AG04450 (cell line): ENCODE data around the gene SH2D7. TPM values are rescaled to one million over a fixed set of nuclear protein-coding genes. Genes with fewer than 3 reads are reported as not detected.

ENCODE experiments used
- CTCF ChIA-PET: fragments of 300-600, 350-600 bp; formaldehyde crosslinking; extraction: SDS; loops from one replicate; lab custom pipeline; 2022; ENCODE audit warnings: antibody characterized with exemption, inconsistent platforms; lab: Charles Lee
- POLR2A ChIA-PET: fragments of 350-600 bp; formaldehyde crosslinking; extraction: SDS; loops from one replicate; lab custom pipeline; 2021; ENCODE audit warnings: antibody characterized with exemption, inconsistent platforms; lab: Yijun Ruan, JAX
- DNase-seq: peaks from one replicate; pipeline ENCODE4 v3.0.0-alpha.2; 2011; ENCODE audit warnings: low read depth, low spot score
- H3K27ac ChIP-seq: one replicate; pipeline ENCODE4 v1.5.1; 2012; ENCODE audit warnings: low read depth, low read length, control low read depth
- H3K27me3 ChIP-seq: one replicate; pipeline ENCODE4 v1.6.0; 2012; ENCODE audit warnings: low read length; ENCODE audit not compliant: control insufficient read depth, insufficient read depth
- H3K4me3 ChIP-seq: 2 replicates; pipeline ENCODE4 v1.5.1; 2011; ENCODE audit warnings: mild to moderate bottlenecking, low read depth, low read length, control low read depth
- H3K9me3 ChIP-seq: 2 replicates; pipeline ENCODE4 v1.5.1; 2012; ENCODE audit warnings: low read length; ENCODE audit not compliant: control insufficient read depth, insufficient read depth
- CTCF ChIP-seq: IDR thresholded peaks from 2 replicates; pipeline ENCODE4 v1.5.1; 2011; ENCODE audit warnings: low read depth, low read length, control low read depth, inconsistent platforms
- polyA plus RNA-seq: library from polyadenylated mRNA; depleted of rRNA; stranded (reverse); fragments of >200 nt; gene quantifications from 2 replicates; pipeline ENCODE4 v1.2.3, GENCODE V29; 2011

The SH2D7 gene
- polyA plus RNA-seq, 1 experiment, result not detected

GRCh38 chr15:78050826-78051225 is 41.5 kb upstream of the SH2D7 start:
- Histone ChIP-seq H3K9me3 (no peaks in the 10 kb centered on the region), H3K27ac (no peak overlapping the region), H3K27me3 (no peaks in the 10 kb centered on the region), H3K4me3 (no peak overlapping the region)
- CTCF ChIA-PET, result interaction anchor here (1.1 to 2.2 kb wide), 3 partner anchors 58 to 84 kb away, joined by 3 to 8 read pairs (median 7); no protein-coding TSS in a partner anchor
- no peak for TF ChIP-seq CTCF
- POLR2A ChIA-PET, result interaction anchor here (0.9 to 2.5 kb wide), 7 partner anchors 16 to 46 kb away, joined by 3 to 24 read pairs (median 4); no protein-coding TSS in a partner anchor
- no peak for DNase-seq

GRCh38 chr15:78051596-78051995 is 40.8 kb upstream of the SH2D7 start:
- Histone ChIP-seq H3K9me3 (no peaks in the 10 kb centered on the region), H3K4me3 (no peak overlapping the region), H3K27ac (no peak overlapping the region), H3K27me3 (no peaks in the 10 kb centered on the region)
- TF ChIP-seq CTCF, result no peak
- ChIA-PET CTCF (interaction anchor here (1.7 to 2.2 kb wide), 2 partner anchors 57 to 85 kb away, joined by 7 to 8 read pairs; no protein-coding TSS in a partner anchor), POLR2A (interaction anchor here (2.5 kb wide), 1 partner anchor 15 kb away, joined by 24 read pairs; no protein-coding TSS in a partner anchor)
- DNase-seq, result no peak

GRCh38 chr15:78052001-78052401 is 40.4 kb upstream of the SH2D7 start:
- H3K4me3 ChIP-seq, result no peak overlapping the region
- H3K27ac ChIP-seq, result no peak overlapping the region
- TF ChIP-seq CTCF, result no peak
- CTCF ChIA-PET, result interaction anchor here (1.7 to 2.2 kb wide), 2 partner anchors 57 to 85 kb away, joined by 7 to 8 read pairs; no protein-coding TSS in a partner anchor
- no peaks in the 10 kb centered on the region for H3K9me3 ChIP-seq
- no peaks in the 10 kb centered on the region for H3K27me3 ChIP-seq
- POLR2A ChIA-PET, result no interaction called here
- DNase-seq, result no peak

- H3K27ac ChIP-seq, result no peak overlapping the region
- no peak for TF ChIP-seq CTCF
- DNase-seq, result no peak
- ChIA-PET POLR2A (no interaction called here), CTCF (interaction anchor here (0.6 kb wide), 1 partner anchor 188 kb away, joined by 3 read pairs; no protein-coding TSS in a partner anchor)
- H3K27me3 ChIP-seq, result no peaks in the 10 kb centered on the region
- no peak overlapping the region for H3K4me3 ChIP-seq
- no peaks in the 10 kb centered on the region for H3K9me3 ChIP-seq
Observed at GRCh38 chr15:78052545-78052944, 39.8 kb upstream of the SH2D7 start.

GRCh38 chr15:78054518-78054917 is 37.8 kb upstream of the SH2D7 start:
- ChIA-PET POLR2A (no interaction called here), CTCF (no interaction called here)
- no peaks in the 10 kb centered on the region for H3K27me3 ChIP-seq
- no peaks in the 10 kb centered on the region for H3K9me3 ChIP-seq
- no peak overlapping the region for H3K4me3 ChIP-seq
- no peak overlapping the region for H3K27ac ChIP-seq
- no peak for TF ChIP-seq CTCF
- no peak for DNase-seq
